K562 (cell line): ENCODE measurements around the gene PURA. TPM values are rescaled to one million over a fixed set of nuclear protein-coding genes. Genes with fewer than 3 reads are reported as not detected.

Experiments used
- BCL6 ChIP-seq: fragments of 250-450 bp; sonication (Bioruptor Pico); IDR thresholded peaks from 2 replicates; pipeline ENCODE4 v1.4.0; 2020
- CHAMP1 ChIP-seq: fragments of 450-650 bp; IDR thresholded peaks from 2 replicates; pipeline ENCODE4 v1.6.1; 2016; ENCODE audit warnings: mild to moderate bottlenecking
- COPS2 ChIP-seq: fragments of 450-650 bp; conservative IDR thresholded peaks from 2 replicates; pipeline ENCODE4 v1.6.1; 2016; ENCODE audit warnings: mild to moderate bottlenecking, moderate library complexity
- ELF1 ChIP-seq: fragments of 200-800 bp; sonication (Bioruptor generic); IDR thresholded peaks from 2 replicates; pipeline ENCODE4 v1.6.1; 2016; ENCODE audit warnings: missing genetic modification characterization, missing compliant biosample characterization
- EP300 ChIP-seq: IDR thresholded peaks from 2 replicates; pipeline ENCODE4 v1.6.1; 2012; ENCODE audit warnings: low read length, improper control_type of control experiment
- RAD51 ChIP-seq: fragments of 450-650 bp; IDR thresholded peaks from 2 replicates; pipeline ENCODE4 v1.7.1; 2016; ENCODE audit warnings: low read depth, mild to moderate bottlenecking, borderline replicate concordance
- UBTF ChIP-seq, 2 experiments: IDR thresholded peaks; 2 replicates each; pipeline ENCODE4 v1.6.1; 2012; ENCODE audit warnings: improper control_type of control experiment in 2 of 2, low read depth in 2 of 2, low read length in 2 of 2, borderline replicate concordance in 1 of 2
- ZBTB17 ChIP-seq: fragments of 450-650 bp; formaldehyde crosslinking; IDR thresholded peaks from 2 replicates; pipeline ENCODE4 v1.4.0; 2020; ENCODE audit warnings: mild to moderate bottlenecking
- ZBTB8A ChIP-seq: fragments of 450-650 bp; IDR thresholded peaks from 2 replicates; pipeline ENCODE4 v1.6.1; 2018; ENCODE audit warnings: mild to moderate bottlenecking, moderate library complexity; ENCODE audit not compliant: partially characterized antibody
- ZNF175 ChIP-seq: fragments of 200-800 bp; sonication (Bioruptor generic); IDR thresholded peaks from 2 replicates; pipeline ENCODE4 v1.6.1; 2016; ENCODE audit warnings: low read depth, mild to moderate bottlenecking, missing genetic modification characterization, missing compliant biosample characterization
- ZNF224 ChIP-seq: sonication (generic); formaldehyde crosslinking; IDR thresholded peaks from 2 replicates; pipeline ENCODE4 v1.8.0; 2022; ENCODE audit warnings: mild to moderate bottlenecking, missing genetic modification reagents
- ZNF253 ChIP-seq: fragments of 250-450 bp; sonication (Bioruptor Pico); conservative IDR thresholded peaks from 2 replicates; pipeline ENCODE4 v1.6.1; 2021; ENCODE audit warnings: mild to moderate bottlenecking
- ZNF318 ChIP-seq, 2 experiments: fragments of 450-650 bp; IDR thresholded peaks; 2 replicates each; pipeline ENCODE4 v1.6.1; 2016; ENCODE audit warnings: mild to moderate bottlenecking in 2 of 2, borderline replicate concordance in 1 of 2, low read depth in 1 of 2, moderate library complexity in 1 of 2
- ZNF551 ChIP-seq: fragments of 250-450 bp; sonication (Bioruptor Pico); IDR thresholded peaks from 2 replicates; pipeline ENCODE4 v1.5.0; 2021; ENCODE audit warnings: mild to moderate bottlenecking, moderate library complexity
- polyA plus RNA-seq, 8 experiments: library from polyadenylated mRNA; depleted of rRNA in 4 of 8; stranded (reverse) in 5 of 8; unstranded in 3 of 8; fragments of >200 nt; fragmentation: Nextera tagmentation in 2 of 8; fragmentation: Illumina TruSeq in 1 of 8; extraction: Ambion mirVana in 2 of 8; extraction: Trizol in 1 of 8; gene quantifications; 2 replicates each; pipeline versions ENCODE4 v1.2.1 to v1.2.3, GENCODE V29; 2011 to 2014; ENCODE audit warnings: inconsistent platforms in 1 of 8, missing spikeins in 1 of 8
- total RNA-seq, 7 experiments: library from RNA; depleted of rRNA in 6 of 7; stranded (reverse); fragments of >200 nt in 6 of 7; fragmentation: Illumina TruSeq in 2 of 7; extraction: Trizol in 2 of 7; gene quantifications; 2 replicates each; pipeline versions ENCODE4 v1.2.1 to v1.2.3, GENCODE V29; 2011 to 2021; ENCODE audit warnings: low replicate concordance in 1 of 7

PURA gene
- total and polyA plus RNA-seq, 9 of the 15 experiments (the other 6 are each of a cell fraction or from before 2014, with no cell fraction given), result 3.2 to 11.1 (median 5.4) TPM

- TF ChIP-seq UBTF (IDR thresholded peaks at IDR 0.05; ENCODE audit: borderline replicate concordance in 1 of 2, low read depth in 2 of 2, low read length in 2 of 2) (no peak), ELF1 (0 out of 2 replicates have a peak, but pooled peaks have one; percentile 14), ZBTB8A (no peak), CHAMP1 (no peak), ZNF253 (CRISPR knock-in tag) (no peak), BCL6 (CRISPR knock-in tag) (no peak), ZBTB17 (no peak), RAD51 (peak; percentile 71; the same call in 1 of the 2 replicates), COPS2 (no peak), ZNF175 (CRISPR knock-in tag) (no peak; the same call in 1 of the 2 replicates), ZNF224 (no peak), ZNF318 (IDR thresholded peaks at IDR 0.05; ENCODE audit: borderline replicate concordance in 1 of 2, low read depth in 1 of 2) (no peak), EP300 (peak; percentile 16; the same call in 1 of the 2 replicates), ZNF551 (CRISPR knock-in tag) (no peak)
Measured at GRCh38 chr5:140174465-140175366, 60.8 kb downstream of the PURA start, which contains the start of gene CYSTM1 (continued).
